Rectal smooth muscle tissue (tissue), 1 donor: Measurements from ENCODE around the gene SLCO2A1.

Experiments used
- H3K27ac ChIP-seq: one replicate; pipeline ENCODE4 v1.7.0; 2013; ENCODE audit warnings: low read depth, low read length, inconsistent platforms
- H3K27me3 ChIP-seq: one replicate; pipeline ENCODE4 v1.7.0; 2013; ENCODE audit warnings: low read length; ENCODE audit not compliant: control insufficient read depth, insufficient read depth
- H3K36me3 ChIP-seq: one replicate; pipeline ENCODE4 v1.7.0; 2013; ENCODE audit warnings: low read length; ENCODE audit not compliant: control insufficient read depth, insufficient read depth
- H3K4me1 ChIP-seq: one replicate; pipeline ENCODE4 v1.7.0; 2013; ENCODE audit warnings: low read length; ENCODE audit not compliant: control insufficient read depth, insufficient read depth
- H3K4me3 ChIP-seq: one replicate; pipeline ENCODE4 v1.7.0; 2013; ENCODE audit warnings: low read length
- H3K9ac ChIP-seq: one replicate; pipeline ENCODE4 v1.7.0; 2013; ENCODE audit warnings: low read length

The SLCO2A1 gene

GRCh38 chr3:134057006-134057653, 27.4 kb upstream of the SLCO2A1 start:
- Histone ChIP-seq H3K9ac (no peak overlapping the region), H3K4me1 (no peaks in the 10 kb centered on the region), H3K4me3 (no peak overlapping the region), H3K36me3 (no peaks in the 10 kb centered on the region), H3K27ac (no peak overlapping the region), H3K27me3 (no peaks in the 10 kb centered on the region)

- Histone ChIP-seq H3K36me3 (no peaks in the 10 kb centered on the region), H3K4me1 (no peaks in the 10 kb centered on the region), H3K9ac (no peak overlapping the region), H3K27ac (no peak overlapping the region), H3K27me3 (no peaks in the 10 kb centered on the region), H3K4me3 (no peak overlapping the region)
These were observed 26.8 kb upstream of the SLCO2A1 start for GRCh38 chr3:134056464-134056891.

GRCh38 chr3:134055661-134056060, 25.9 kb upstream of the SLCO2A1 start:
- H3K27me3 ChIP-seq: no peaks in the 10 kb centered on the region
- no peaks in the 10 kb centered on the region for H3K36me3 ChIP-seq
- H3K4me1 ChIP-seq: no peaks in the 10 kb centered on the region
- H3K27ac ChIP-seq: no peak overlapping the region
- H3K9ac ChIP-seq: no peak overlapping the region
- H3K4me3 ChIP-seq: no peak overlapping the region

GRCh38 chr3:134054881-134055280, 25.2 kb upstream of the SLCO2A1 start:
- Histone ChIP-seq H3K27ac (no peak overlapping the region), H3K36me3 (no peaks in the 10 kb centered on the region), H3K4me1 (no peaks in the 10 kb centered on the region)

GRCh38 chr3:134054231-134054630, 24.5 kb upstream of the SLCO2A1 start:
- Histone ChIP-seq H3K4me3 (no peak overlapping the region), H3K27me3 (no peaks in the 10 kb centered on the region), H3K36me3 (no peaks in the 10 kb centered on the region), H3K9ac (no peak overlapping the region), H3K27ac (no peak overlapping the region), H3K4me1 (no peaks in the 10 kb centered on the region)

More at GRCh38 chr3:134054881-134055280, 25.2 kb upstream of the SLCO2A1 start:
- Histone ChIP-seq H3K9ac (no peak overlapping the region), H3K4me3 (no peak overlapping the region), H3K27me3 (no peaks in the 10 kb centered on the region)

- no peak overlapping the region for H3K27ac ChIP-seq
- H3K9ac ChIP-seq: no peak overlapping the region
- no peak overlapping the region for H3K4me3 ChIP-seq
- no peaks in the 10 kb centered on the region for H3K27me3 ChIP-seq
- H3K4me1 ChIP-seq: no peaks in the 10 kb centered on the region
- no peaks in the 10 kb centered on the region for H3K36me3 ChIP-seq
These were observed 22.6 kb upstream of the SLCO2A1 start for GRCh38 chr3:134052370-134052769.

- Histone ChIP-seq H3K27ac (no peak overlapping the region), H3K4me3 (no peak overlapping the region), H3K4me1 (no peaks in the 10 kb centered on the region), H3K27me3 (no peaks in the 10 kb centered on the region), H3K9ac (no peak overlapping the region), H3K36me3 (no peaks in the 10 kb centered on the region)
These were observed 20.0 kb upstream of the SLCO2A1 start for GRCh38 chr3:134049676-134050075.

- no peaks in the 10 kb centered on the region for H3K4me1 ChIP-seq
- no peak overlapping the region for H3K4me3 ChIP-seq
- H3K27ac ChIP-seq: no peak overlapping the region
- no peaks in the 10 kb centered on the region for H3K27me3 ChIP-seq
- H3K9ac ChIP-seq: no peak overlapping the region
- no peaks in the 10 kb centered on the region for H3K36me3 ChIP-seq
These were observed 18.7 kb upstream of the SLCO2A1 start for GRCh38 chr3:134048278-134048996.

GRCh38 chr3:134044459-134044858, 14.7 kb upstream of the SLCO2A1 start:
- Histone ChIP-seq H3K27me3 (no peaks in the 10 kb centered on the region), H3K4me3 (no peak overlapping the region), H3K27ac (no peak overlapping the region), H3K36me3 (no peaks in the 10 kb centered on the region), H3K9ac (no peak overlapping the region), H3K4me1 (no peaks in the 10 kb centered on the region)

- Histone ChIP-seq H3K4me3 (no peak overlapping the region), H3K4me1 (no peaks in the 10 kb centered on the region), H3K36me3 (no peaks in the 10 kb centered on the region), H3K27ac (no peak overlapping the region), H3K9ac (no peak overlapping the region), H3K27me3 (no peaks in the 10 kb centered on the region)
These were observed 10.3 kb upstream of the SLCO2A1 start for GRCh38 chr3:134040066-134040465.

- Histone ChIP-seq H3K36me3 (no peaks in the 10 kb centered on the region), H3K27me3 (no peaks in the 10 kb centered on the region), H3K4me1 (no peaks in the 10 kb centered on the region), H3K9ac (no peak overlapping the region), H3K4me3 (no peak overlapping the region), H3K27ac (no peak overlapping the region)
These were observed 9.6 kb upstream of the SLCO2A1 start for GRCh38 chr3:134039161-134039862.

GRCh38 chr3:134038716-134039115, 9.0 kb upstream of the SLCO2A1 start:
- H3K9ac ChIP-seq: no peak overlapping the region
- no peak overlapping the region for H3K27ac ChIP-seq
- H3K4me3 ChIP-seq: no peak overlapping the region
- no peaks in the 10 kb centered on the region for H3K36me3 ChIP-seq
- H3K4me1 ChIP-seq: no peaks in the 10 kb centered on the region
- no peaks in the 10 kb centered on the region for H3K27me3 ChIP-seq
